Stimulated activated naive CD8-positive, alpha-beta T cell treated with anti-CD3 and anti-CD28 coated beads, Interleukin-15, amount 100 ng/mL, for 72 hours (primary cell): ENCODE measurements around the gene TMEM51.

Experiments
- ATAC-seq: fragments of 150-1000 bp; cut with Tn5 transposase; 2 replicates; pipeline ENCODE4 v1.10.0; 2021; ENCODE audit warnings: mild to moderate bottlenecking, moderate library complexity
- DNase-seq, 2 donors: peaks; one replicate each; pipeline ENCODE4 v3.0.0; 2021 to 2022
- H3K27ac Mint-ChIP-seq, 2 donors: one replicate each; pipeline ENCODE4 v1.8.0; 2022; ENCODE audit warnings: mild to moderate bottlenecking in 2 of 2, mixed read lengths in 2 of 2, moderate library complexity in 2 of 2
- H3K27me3 Mint-ChIP-seq: one replicate; pipeline ENCODE4 v1.8.0; 2022; ENCODE audit warnings: mixed read lengths
- H3K4me1 Mint-ChIP-seq: one replicate; pipeline ENCODE4 v1.8.0; 2022; ENCODE audit warnings: mild to moderate bottlenecking, mixed read lengths
- H3K4me3 Mint-ChIP-seq, 2 donors: one replicate each; pipeline ENCODE4 v1.8.0; 2022; ENCODE audit warnings: mild to moderate bottlenecking in 2 of 2, mixed read lengths in 2 of 2, moderate library complexity in 1 of 2
- H3K9me3 Mint-ChIP-seq, 2 donors: one replicate each; pipeline ENCODE4 v1.8.0; 2022; ENCODE audit warnings: mixed read lengths in 2 of 2

TMEM51 gene

GRCh38 chr1:15155888-15156741, 2.6 kb downstream of the TMEM51 start:
- Mint-ChIP-seq H3K4me3 (peak overlapping the region; percentile 21 to 56), H3K27ac (peak overlapping the region in 1 of 2 donors; percentile 79), H3K4me1 (peaks cover 35% of the 10 kb centered on the region)

GRCh38 chr1:15156807-15157380, 3.3 kb downstream of the TMEM51 start:
- Mint-ChIP-seq H3K27me3 (peaks cover 53% of the 10 kb centered on the region), H3K4me3 (peak overlapping the region in 1 of 2 donors; percentile 55), H3K9me3 (no peaks in the 10 kb centered on the region), H3K4me1 (peaks cover 35% of the 10 kb centered on the region), H3K27ac (no peak overlapping the region)
- ATAC-seq (no peak), DNase-seq (no peak)

More at GRCh38 chr1:15155888-15156741, 2.6 kb downstream of the TMEM51 start:
- Mint-ChIP-seq H3K9me3 (no peaks in the 10 kb centered on the region), H3K27me3 (peaks cover 61% of the 10 kb centered on the region)
- ATAC-seq (peak; percentile 42), DNase-seq (no peak)

GRCh38 chr1:15157524-15158399, 4.2 kb downstream of the TMEM51 start:
- peaks cover 44% of the 10 kb centered on the region for H3K27me3 Mint-ChIP-seq
- ATAC-seq (no peak), DNase-seq (no peak)
- no peak overlapping the region for H3K27ac Mint-ChIP-seq
- no peaks in the 10 kb centered on the region for H3K9me3 Mint-ChIP-seq
- peaks cover 33% of the 10 kb centered on the region for H3K4me1 Mint-ChIP-seq
- H3K4me3 Mint-ChIP-seq = no peak overlapping the region

- Mint-ChIP-seq H3K9me3 (no peaks in the 10 kb centered on the region), H3K27me3 (peaks cover 38% of the 10 kb centered on the region), H3K4me3 (no peak overlapping the region), H3K4me1 (peaks cover 34% of the 10 kb centered on the region), H3K27ac (peak overlapping the region in 1 of 2 donors; percentile 7)
- ATAC-seq (no peak), DNase-seq (no peak)
These were observed 5.1 kb downstream of the TMEM51 start for GRCh38 chr1:15158506-15159165.

- peaks cover 34% of the 10 kb centered on the region for H3K27me3 Mint-ChIP-seq
- ATAC-seq = no peak
- no peak overlapping the region for H3K27ac Mint-ChIP-seq
- H3K9me3 Mint-ChIP-seq = no peaks in the 10 kb centered on the region
- H3K4me3 Mint-ChIP-seq = no peak overlapping the region
- H3K4me1 Mint-ChIP-seq = peaks cover 32% of the 10 kb centered on the region
- no peak for DNase-seq
These were observed 5.6 kb downstream of the TMEM51 start for GRCh38 chr1:15159166-15159555.

GRCh38 chr1:15160626-15161025, 7.1 kb downstream of the TMEM51 start:
- Mint-ChIP-seq H3K27ac (peak overlapping the region in 1 of 2 donors; percentile 72), H3K9me3 (no peaks in the 10 kb centered on the region)
- no peak for ATAC-seq

GRCh38 chr1:15167386-15167785, 13.8 kb downstream of the TMEM51 start:
- H3K27ac Mint-ChIP-seq = no peak overlapping the region
- peaks cover 37% of the 10 kb centered on the region for H3K27me3 Mint-ChIP-seq
- no peak for DNase-seq
- no peaks in the 10 kb centered on the region for H3K9me3 Mint-ChIP-seq
- ATAC-seq = no peak
- H3K4me1 Mint-ChIP-seq = peaks cover 17% of the 10 kb centered on the region
- H3K4me3 Mint-ChIP-seq = no peak overlapping the region

More at GRCh38 chr1:15160626-15161025, 7.1 kb downstream of the TMEM51 start:
- peaks cover 19% of the 10 kb centered on the region for H3K27me3 Mint-ChIP-seq
- no peak for DNase-seq
- no peak overlapping the region for H3K4me3 Mint-ChIP-seq
- peaks cover 22% of the 10 kb centered on the region for H3K4me1 Mint-ChIP-seq

- Mint-ChIP-seq H3K27ac (no peak overlapping the region), H3K4me3 (no peak overlapping the region), H3K27me3 (peaks cover 44% of the 10 kb centered on the region), H3K4me1 (peaks cover 19% of the 10 kb centered on the region), H3K9me3 (no peaks in the 10 kb centered on the region)
- ATAC-seq (no peak), DNase-seq (no peak)
These were observed 14.9 kb downstream of the TMEM51 start for GRCh38 chr1:15168479-15168878.

GRCh38 chr1:15170071-15170470, 16.5 kb downstream of the TMEM51 start:
- Mint-ChIP-seq H3K27ac (no peak overlapping the region), H3K27me3 (peaks cover 44% of the 10 kb centered on the region), H3K4me1 (peaks cover 34% of the 10 kb centered on the region), H3K4me3 (no peak overlapping the region), H3K9me3 (peaks cover 0 to 4% of the 10 kb centered on the region in 2 donors)
- ATAC-seq (no peak), DNase-seq (no peak)

GRCh38 chr1:15171271-15171908, 17.8 kb downstream of the TMEM51 start:
- Mint-ChIP-seq H3K4me1 (peaks cover 48% of the 10 kb centered on the region), H3K27ac (no peak overlapping the region), H3K9me3 (peaks cover 0 to 18% of the 10 kb centered on the region in 2 donors), H3K27me3 (peaks cover 52% of the 10 kb centered on the region), H3K4me3 (no peak overlapping the region)
- no peak for ATAC-seq
- DNase-seq = no peak

GRCh38 chr1:15172405-15173259, 19.1 kb downstream of the TMEM51 start:
- Mint-ChIP-seq H3K27ac (peak overlapping the region in 1 of 2 donors; percentile 56), H3K27me3 (peaks cover 64% of the 10 kb centered on the region), H3K4me1 (peaks cover 50% of the 10 kb centered on the region), H3K4me3 (peak overlapping the region in 1 of 2 donors; percentile 24), H3K9me3 (peaks cover 0 to 20% of the 10 kb centered on the region in 2 donors)
- ATAC-seq (no peak), DNase-seq (no peak)

- ATAC-seq = no peak
- Mint-ChIP-seq H3K4me1 (peaks cover 50% of the 10 kb centered on the region), H3K9me3 (peaks cover 0 to 20% of the 10 kb centered on the region in 2 donors), H3K27ac (no peak overlapping the region), H3K27me3 (peaks cover 66% of the 10 kb centered on the region), H3K4me3 (no peak overlapping the region)
- DNase-seq = no peak
These were observed 20.5 kb downstream of the TMEM51 start for GRCh38 chr1:15173863-15174614.

- H3K27ac Mint-ChIP-seq = no peak overlapping the region
- H3K4me1 Mint-ChIP-seq = peaks cover 50% of the 10 kb centered on the region
- peaks cover 65% of the 10 kb centered on the region for H3K27me3 Mint-ChIP-seq
- no peak overlapping the region for H3K4me3 Mint-ChIP-seq
- ATAC-seq (no peak), DNase-seq (no peak)
- H3K9me3 Mint-ChIP-seq = peaks cover 0 to 20% of the 10 kb centered on the region in 2 donors
These were observed 21.1 kb downstream of the TMEM51 start for GRCh38 chr1:15174615-15174983.
